ENCODE data around the gene CRIP2. TPM values are rescaled to one million over a fixed set of nuclear protein-coding genes. Genes with fewer than 3 reads are reported as not detected.
A peak's percentile ranks its signal among the peaks of the same experiment; 100 is the strongest.

The CRIP2 gene
- polyA plus RNA-seq, 1 donor (not counting 4 experiments of a cell fraction or from before 2014, with no cell fraction given): 4.8 TPM

GRCh38 chr14:105528586-105529318 lies 54.1 kb downstream of the CRIP2 start:
- no peaks in the 10 kb centered on the region for H3K9me1 ChIP-seq (ENCODE audit: control insufficient read depth, extremely low read depth, insufficient read depth, low read length)
- TF ChIP-seq CTCF (optimal IDR thresholded peaks at IDR 0.05 in 1 of 3, IDR thresholded peaks at IDR 0.05 in 1 of 3, conservative IDR thresholded peaks at IDR 0.05 in 1 of 3; ENCODE audit: extremely low read depth in 1 of 3, insufficient read depth in 2 of 3, low read length in 3 of 3) (no peak), EZH2 (IDR thresholded peaks at IDR 0.05; ENCODE audit: low read length) (peak; percentile 63)
- H3K4me1 ChIP-seq (ENCODE audit: control insufficient read depth, extremely low read depth, insufficient read depth, low read length): peaks cover 7% of the 10 kb centered on the region
- H3K36me3 ChIP-seq (ENCODE audit: control insufficient read depth in 2 of 2, extremely low read depth in 1 of 2, insufficient read depth in 2 of 2, low read length in 2 of 2): no peaks in the 10 kb centered on the region
- no peak for FAIRE-seq
- peak overlapping the region; percentile 80 for H2AFZ ChIP-seq (ENCODE audit: control insufficient read depth, low read length)
- dilution Hi-C loops (cut with MboI; ENCODE audit: extremely low pct_ligation_motif_present, low sequenced_read_pairs): no loop called here
- H3K79me2 ChIP-seq (ENCODE audit: control insufficient read depth, insufficient read depth, low read length): no peaks in the 10 kb centered on the region
- peak overlapping the region; percentile 54 for H3K4me2 ChIP-seq (ENCODE audit: control insufficient read depth, extremely low read depth, insufficient read depth, low read depth, low read length)
- no peak for DNase-seq (ENCODE audit: low read depth, low spot score)
- H3K9ac ChIP-seq (ENCODE audit: control insufficient read depth, extremely low read depth, insufficient read depth, low read length): no peak overlapping the region
- no peaks in the 10 kb centered on the region for H3K9me3 ChIP-seq (ENCODE audit: control insufficient read depth, low read depth, low read length)
- H3K4me3 ChIP-seq (ENCODE audit: control insufficient read depth in 2 of 3, extremely low read depth in 1 of 3, insufficient read depth in 2 of 3, low read depth in 1 of 3, low read length in 3 of 3): peak overlapping the region in 1 of 3 experiments; percentile 16
- H3K27ac ChIP-seq (ENCODE audit: control insufficient read depth, insufficient read depth, low read length): no peak overlapping the region
- peaks cover 49% of the 10 kb centered on the region for H3K27me3 ChIP-seq (ENCODE audit: control insufficient read depth, extremely low read depth, insufficient read depth, low read length)
- no peaks in the 10 kb centered on the region for H4K20me1 ChIP-seq (ENCODE audit: control insufficient read depth, extremely low read depth, insufficient read depth, low read length)

GRCh38 chr14:105529319-105529568 lies 54.6 kb downstream of the CRIP2 start:
- no peaks in the 10 kb centered on the region for H3K9me3 ChIP-seq (ENCODE audit: control insufficient read depth, low read depth, low read length)
- H3K27me3 ChIP-seq (ENCODE audit: control insufficient read depth, extremely low read depth, insufficient read depth, low read length): peaks cover 49% of the 10 kb centered on the region
- H3K27ac ChIP-seq (ENCODE audit: control insufficient read depth, insufficient read depth, low read length): no peak overlapping the region
- FAIRE-seq (no peak), DNase-seq (ENCODE audit: low read depth, low spot score) (no peak)
- H2AFZ ChIP-seq (ENCODE audit: control insufficient read depth, low read length): no peak overlapping the region
- no peak overlapping the region for H3K4me3 ChIP-seq (ENCODE audit: control insufficient read depth in 2 of 3, extremely low read depth in 1 of 3, insufficient read depth in 2 of 3, low read depth in 1 of 3, low read length in 3 of 3)
- TF ChIP-seq EZH2 (IDR thresholded peaks at IDR 0.05; ENCODE audit: low read length): no peak
- no peak for TF ChIP-seq CTCF (optimal IDR thresholded peaks at IDR 0.05 in 1 of 3, IDR thresholded peaks at IDR 0.05 in 1 of 3, conservative IDR thresholded peaks at IDR 0.05 in 1 of 3; ENCODE audit: extremely low read depth in 1 of 3, insufficient read depth in 2 of 3, low read length in 3 of 3)
- dilution Hi-C loops (cut with MboI; ENCODE audit: extremely low pct_ligation_motif_present, low sequenced_read_pairs): no loop called here
- peak overlapping the region; percentile 54 for H3K4me2 ChIP-seq (ENCODE audit: control insufficient read depth, extremely low read depth, insufficient read depth, low read depth, low read length)
- H3K9ac ChIP-seq (ENCODE audit: control insufficient read depth, extremely low read depth, insufficient read depth, low read length): no peak overlapping the region
- peaks cover 7% of the 10 kb centered on the region for H3K4me1 ChIP-seq (ENCODE audit: control insufficient read depth, extremely low read depth, insufficient read depth, low read length)
- H3K9me1 ChIP-seq (ENCODE audit: control insufficient read depth, extremely low read depth, insufficient read depth, low read length): no peaks in the 10 kb centered on the region
- H4K20me1 ChIP-seq (ENCODE audit: control insufficient read depth, extremely low read depth, insufficient read depth, low read length): no peaks in the 10 kb centered on the region
- no peaks in the 10 kb centered on the region for H3K79me2 ChIP-seq (ENCODE audit: control insufficient read depth, insufficient read depth, low read length)
- H3K36me3 ChIP-seq (ENCODE audit: control insufficient read depth in 2 of 2, extremely low read depth in 1 of 2, insufficient read depth in 2 of 2, low read length in 2 of 2): no peaks in the 10 kb centered on the region

Other genes starting within 250 kb of the CRIP2 start
- 22.2 to 31.9 TPM (median 28.3 TPM) in 3 replicates for gene BTBD6, start 226.3 kb upstream of the CRIP2 start, polyA plus RNA-seq
- gene BRF1, start 173.8 kb upstream of the CRIP2 start, polyA plus RNA-seq: 5.4 to 8.1 TPM (median 6.5 TPM) in 3 replicates
- 11.8 to 20.8 TPM (median 20.5 TPM) in 3 replicates for gene PACS2, start 160.1 kb upstream of the CRIP2 start, polyA plus RNA-seq
- gene TEX22, start 76.3 kb upstream of the CRIP2 start, polyA plus RNA-seq: 0.03 to 0.09 TPM in 2 of 3 replicates, not detected in the other
- gene MTA1, start 55.0 kb upstream of the CRIP2 start, polyA plus RNA-seq: 33.6 to 50.0 TPM (median 49.2 TPM) in 3 replicates
- gene CRIP1, start 12.1 kb downstream of the CRIP2 start, polyA plus RNA-seq: 1.1 to 1.7 TPM (median 1.3 TPM) in 3 replicates
- gene TEDC1, start 16.4 kb downstream of the CRIP2 start, polyA plus RNA-seq: 4.2 to 5.0 TPM (median 5.0 TPM) in 3 replicates
- gene TMEM121, start 51.8 kb downstream of the CRIP2 start, polyA plus RNA-seq: 0.18 to 0.31 TPM (median 0.23 TPM) in 3 replicates

All from keratinocyte (primary cell).